ENCODE measurements around the gene GRAMD1B. TPM values are rescaled to one million over a fixed set of nuclear protein-coding genes. Genes with fewer than 3 reads are reported as not detected.

Gene GRAMD1B
- total RNA-seq, 1 experiment from 2014 or later, result 1.2 TPM

DNA sequence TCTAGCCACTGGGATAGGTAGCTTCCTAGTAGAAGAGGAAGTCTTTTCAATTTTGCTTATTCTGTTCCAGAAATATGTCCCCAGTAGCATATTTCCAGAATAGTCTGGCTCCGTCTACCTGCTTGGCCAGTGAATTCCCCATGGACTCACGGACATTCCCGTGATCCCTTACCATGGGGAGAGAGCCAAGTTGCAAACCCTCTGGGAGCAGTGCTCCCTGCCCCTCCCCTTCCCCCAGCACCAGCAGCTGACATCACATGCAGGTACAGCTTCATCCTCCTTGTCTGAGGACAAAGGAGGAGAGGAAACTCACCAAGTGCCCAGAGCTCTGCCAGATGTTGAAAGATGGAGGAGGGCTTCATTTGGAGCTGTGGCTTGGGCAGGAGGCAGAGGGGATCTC, 61.2 kb downstream of the GRAMD1B start:
- TF ChIP-seq, protein P1, sequence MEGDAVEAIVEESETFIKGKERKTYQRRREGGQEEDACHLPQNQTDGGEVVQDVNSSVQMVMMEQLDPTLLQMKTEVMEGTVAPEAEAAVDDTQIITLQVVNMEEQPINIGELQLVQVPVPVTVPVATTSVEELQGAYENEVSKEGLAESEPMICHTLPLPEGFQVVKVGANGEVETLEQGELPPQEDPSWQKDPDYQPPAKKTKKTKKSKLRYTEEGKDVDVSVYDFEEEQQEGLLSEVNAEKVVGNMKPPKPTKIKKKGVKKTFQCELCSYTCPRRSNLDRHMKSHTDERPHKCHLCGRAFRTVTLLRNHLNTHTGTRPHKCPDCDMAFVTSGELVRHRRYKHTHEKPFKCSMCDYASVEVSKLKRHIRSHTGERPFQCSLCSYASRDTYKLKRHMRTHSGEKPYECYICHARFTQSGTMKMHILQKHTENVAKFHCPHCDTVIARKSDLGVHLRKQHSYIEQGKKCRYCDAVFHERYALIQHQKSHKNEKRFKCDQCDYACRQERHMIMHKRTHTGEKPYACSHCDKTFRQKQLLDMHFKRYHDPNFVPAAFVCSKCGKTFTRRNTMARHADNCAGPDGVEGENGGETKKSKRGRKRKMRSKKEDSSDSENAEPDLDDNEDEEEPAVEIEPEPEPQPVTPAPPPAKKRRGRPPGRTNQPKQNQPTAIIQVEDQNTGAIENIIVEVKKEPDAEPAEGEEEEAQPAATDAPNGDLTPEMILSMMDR (IDR thresholded peaks at IDR 0.05; ENCODE audit: insufficient read depth in 1 of 2, low read depth in 1 of 2, low read length in 1 of 2, severe bottlenecking in 1 of 2, unreplicated experiment in 1 of 2), result no peak
- Mint-ChIP-seq H3K9me3 (ENCODE audit: unreplicated experiment) (no peaks in the 10 kb centered on the region), H3K36me3 (ENCODE audit: insufficient read depth, unreplicated experiment) (no peaks in the 10 kb centered on the region), H3K4me1 (ENCODE audit: low read depth, unreplicated experiment) (no peaks in the 10 kb centered on the region), H3K4me3 (ENCODE audit: unreplicated experiment) (no peak overlapping the region), H3K27me3 (ENCODE audit: insufficient read depth, unreplicated experiment) (peaks cover 4% of the 10 kb centered on the region), H3K27ac (ENCODE audit: unreplicated experiment) (no peak overlapping the region)
- BruUV-seq (replicated peaks), result no TSS peak
- H3K27me3 ChIP-seq (replicated peaks; ENCODE audit: control insufficient read depth, insufficient read depth, low read length), result no peaks in the 10 kb centered on the region
- no peaks in the 10 kb centered on the region for H3K36me3 ChIP-seq (ENCODE audit: control insufficient read depth, insufficient read depth, low read length)
- ChIA-PET POLR2A (no interaction called here), CTCF (no interaction called here)
- no peaks in the 10 kb centered on the region for H3K4me1 ChIP-seq
- H3K9me3 ChIP-seq, result no peaks in the 10 kb centered on the region
- no peak for DNase-seq
- H3K4me3 ChIP-seq (ENCODE audit: low read depth, low read length), result no peak overlapping the region
- intact Hi-C loops (cut with micrococcal nuclease; ENCODE audit: unreplicated experiment), result no loop called here

GRCh38 chr11:123493349-123494063, 63.4 kb downstream of the GRAMD1B start:
- Mint-ChIP-seq H3K9me3 (ENCODE audit: unreplicated experiment) (no peaks in the 10 kb centered on the region), H3K4me3 (ENCODE audit: unreplicated experiment) (no peak overlapping the region), H3K4me1 (ENCODE audit: low read depth, unreplicated experiment) (no peaks in the 10 kb centered on the region), H3K36me3 (ENCODE audit: insufficient read depth, unreplicated experiment) (no peaks in the 10 kb centered on the region), H3K27me3 (ENCODE audit: insufficient read depth, unreplicated experiment) (peaks cover 17% of the 10 kb centered on the region), H3K27ac (ENCODE audit: unreplicated experiment) (no peak overlapping the region)
- no peak for DNase-seq
- Histone ChIP-seq H3K4me3 (ENCODE audit: low read depth, low read length) (no peak overlapping the region), H3K9me3 (no peaks in the 10 kb centered on the region), H3K27me3 (replicated peaks; ENCODE audit: control insufficient read depth, insufficient read depth, low read length) (no peaks in the 10 kb centered on the region; the same call in 1 of the 2 replicates), H3K4me1 (no peaks in the 10 kb centered on the region), H3K36me3 (ENCODE audit: control insufficient read depth, insufficient read depth, low read length) (no peaks in the 10 kb centered on the region)
- CTCF ChIA-PET, result interaction anchor here (0.9 to 1.3 kb wide), 3 partner anchors 11 to 232 kb away, joined by 3 to 5 read pairs (median 4); no protein-coding TSS in a partner anchor
- TF ChIP-seq, protein P1 (IDR thresholded peaks at IDR 0.05; ENCODE audit: insufficient read depth in 1 of 2, low read depth in 1 of 2, low read length in 1 of 2, severe bottlenecking in 1 of 2, unreplicated experiment in 1 of 2), result no peak
- POLR2A ChIA-PET, result no interaction called here
- no TSS peak for BruUV-seq (replicated peaks)
- intact Hi-C loops (cut with micrococcal nuclease; ENCODE audit: unreplicated experiment), result no loop called here

GRCh38 chr11:123494195-123495050, 64.4 kb downstream of the GRAMD1B start:
- Histone ChIP-seq H3K9me3 (no peaks in the 10 kb centered on the region), H3K4me3 (ENCODE audit: low read depth, low read length) (no peak overlapping the region), H3K4me1 (no peaks in the 10 kb centered on the region), H3K36me3 (ENCODE audit: control insufficient read depth, insufficient read depth, low read length) (no peaks in the 10 kb centered on the region), H3K27me3 (replicated peaks; ENCODE audit: control insufficient read depth, insufficient read depth, low read length) (no peaks in the 10 kb centered on the region; the same call in 1 of the 2 replicates)
- Mint-ChIP-seq H3K27me3 (ENCODE audit: insufficient read depth, unreplicated experiment) (peaks cover 17% of the 10 kb centered on the region), H3K9me3 (ENCODE audit: unreplicated experiment) (no peaks in the 10 kb centered on the region), H3K27ac (ENCODE audit: unreplicated experiment) (no peak overlapping the region), H3K4me3 (ENCODE audit: unreplicated experiment) (no peak overlapping the region), H3K36me3 (ENCODE audit: insufficient read depth, unreplicated experiment) (no peaks in the 10 kb centered on the region), H3K4me1 (ENCODE audit: low read depth, unreplicated experiment) (no peaks in the 10 kb centered on the region)
- CTCF ChIA-PET, result interaction anchor here (1.1 kb wide), 1 partner anchor 16 kb away, joined by 5 read pairs; no protein-coding TSS in a partner anchor
- POLR2A ChIA-PET, result no interaction called here
- TF ChIP-seq, protein P1 (IDR thresholded peaks at IDR 0.05; ENCODE audit: insufficient read depth in 1 of 2, low read depth in 1 of 2, low read length in 1 of 2, severe bottlenecking in 1 of 2, unreplicated experiment in 1 of 2), result no peak
- intact Hi-C loops (cut with micrococcal nuclease; ENCODE audit: unreplicated experiment), result no loop called here
- DNase-seq, result no peak
- no TSS peak for BruUV-seq (replicated peaks)

All from Caco-2 (cell line).